ENCODE results near the gene GCAT. TPM values are rescaled to one million over a fixed set of nuclear protein-coding genes. Genes with fewer than 3 reads are reported as not detected.

GCAT gene
- total and polyA plus RNA-seq, 4 donors, result 20.7 to 32.6 (median 29.8) TPM

DNA sequence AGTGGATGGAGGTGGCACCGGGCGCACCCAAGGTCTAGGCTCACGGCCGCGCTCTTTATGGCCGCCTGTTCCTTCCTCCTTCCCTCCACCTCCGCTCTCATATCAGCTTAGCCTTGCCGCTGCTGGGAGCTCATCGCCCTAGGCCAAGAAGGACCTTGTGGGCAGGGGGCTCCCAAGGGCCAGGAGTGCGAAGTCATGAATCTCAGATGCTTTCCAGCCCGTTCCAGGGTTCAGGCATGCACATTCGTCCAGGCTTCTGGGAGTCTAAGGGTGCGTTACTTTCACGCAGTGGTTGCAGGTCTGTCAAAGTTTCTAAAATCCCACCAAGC lies 11.3 kb downstream of the GCAT start:
- no peaks in the 10 kb centered on the region for H3K9me3 ChIP-seq (ENCODE audit: control insufficient read depth in 4 of 4, low read length in 3 of 4)
- H3K36me3 ChIP-seq (ENCODE audit: control insufficient read depth in 4 of 4, insufficient read depth in 3 of 4, low read depth in 1 of 4, low read length in 3 of 4), result peaks cover 0 to 6% (median 1%) of the 10 kb centered on the region in 4 donors
- 25% methylated on average over 14 of the region's 14 CpGs for WGBS
- H3K27ac ChIP-seq (ENCODE audit: low read depth in 1 of 2, low read length in 2 of 2), result no peak overlapping the region
- peak overlapping the region in 1 of 3 donors; percentile 25 for H3K4me3 ChIP-seq (ENCODE audit: low read depth in 1 of 3, low read length in 3 of 3)
- peaks cover 10 to 61% (median 49%) of the 10 kb centered on the region in 4 donors for H3K4me1 ChIP-seq (ENCODE audit: control insufficient read depth in 4 of 4, insufficient read depth in 4 of 4, low read length in 3 of 4)
- no peak overlapping the region for H3K9ac ChIP-seq (ENCODE audit: low read depth in 1 of 2, low read length in 2 of 2)
- no peaks in the 10 kb centered on the region for H3K27me3 ChIP-seq (ENCODE audit: control insufficient read depth in 4 of 4, insufficient read depth in 4 of 4, low read length in 3 of 4)
- no peak for DNase-seq (ENCODE audit: low spot score)
- TF ChIP-seq EGR1 (IDR thresholded peaks at IDR 0.05; ENCODE audit: low read depth in 2 of 2), result no peak

DNA sequence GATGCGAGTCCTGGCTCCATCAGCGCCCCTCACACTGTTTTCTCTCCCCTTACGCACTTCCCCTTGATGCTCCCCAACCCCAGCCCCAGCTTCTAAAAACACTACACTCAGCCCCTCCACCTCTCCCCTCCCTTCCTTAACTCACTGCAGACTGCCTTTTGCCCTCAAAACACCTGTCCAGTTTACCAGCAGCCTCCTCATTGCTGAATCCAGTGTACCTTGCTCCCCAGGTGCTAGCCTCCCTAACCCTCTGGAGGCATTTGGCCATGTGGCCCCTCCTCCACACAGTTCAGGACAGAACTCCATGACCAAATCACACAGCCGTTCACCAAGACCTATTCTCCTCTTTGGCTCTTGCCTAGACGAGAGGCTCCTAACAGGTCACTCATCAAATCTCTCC lies 12.6 kb downstream of the GCAT start:
- TF ChIP-seq, protein P1, sequence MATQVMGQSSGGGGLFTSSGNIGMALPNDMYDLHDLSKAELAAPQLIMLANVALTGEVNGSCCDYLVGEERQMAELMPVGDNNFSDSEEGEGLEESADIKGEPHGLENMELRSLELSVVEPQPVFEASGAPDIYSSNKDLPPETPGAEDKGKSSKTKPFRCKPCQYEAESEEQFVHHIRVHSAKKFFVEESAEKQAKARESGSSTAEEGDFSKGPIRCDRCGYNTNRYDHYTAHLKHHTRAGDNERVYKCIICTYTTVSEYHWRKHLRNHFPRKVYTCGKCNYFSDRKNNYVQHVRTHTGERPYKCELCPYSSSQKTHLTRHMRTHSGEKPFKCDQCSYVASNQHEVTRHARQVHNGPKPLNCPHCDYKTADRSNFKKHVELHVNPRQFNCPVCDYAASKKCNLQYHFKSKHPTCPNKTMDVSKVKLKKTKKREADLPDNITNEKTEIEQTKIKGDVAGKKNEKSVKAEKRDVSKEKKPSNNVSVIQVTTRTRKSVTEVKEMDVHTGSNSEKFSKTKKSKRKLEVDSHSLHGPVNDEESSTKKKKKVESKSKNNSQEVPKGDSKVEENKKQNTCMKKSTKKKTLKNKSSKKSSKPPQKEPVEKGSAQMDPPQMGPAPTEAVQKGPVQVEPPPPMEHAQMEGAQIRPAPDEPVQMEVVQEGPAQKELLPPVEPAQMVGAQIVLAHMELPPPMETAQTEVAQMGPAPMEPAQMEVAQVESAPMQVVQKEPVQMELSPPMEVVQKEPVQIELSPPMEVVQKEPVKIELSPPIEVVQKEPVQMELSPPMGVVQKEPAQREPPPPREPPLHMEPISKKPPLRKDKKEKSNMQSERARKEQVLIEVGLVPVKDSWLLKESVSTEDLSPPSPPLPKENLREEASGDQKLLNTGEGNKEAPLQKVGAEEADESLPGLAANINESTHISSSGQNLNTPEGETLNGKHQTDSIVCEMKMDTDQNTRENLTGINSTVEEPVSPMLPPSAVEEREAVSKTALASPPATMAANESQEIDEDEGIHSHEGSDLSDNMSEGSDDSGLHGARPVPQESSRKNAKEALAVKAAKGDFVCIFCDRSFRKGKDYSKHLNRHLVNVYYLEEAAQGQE (IDR thresholded peaks at IDR 0.05), result no peak
- TF ChIP-seq FOXA2 (IDR thresholded peaks at IDR 0.05), result no peak
- no peak for TF ChIP-seq HNF4A (conservative IDR thresholded peaks at IDR 0.05)
- TF ChIP-seq TAF1 (conservative IDR thresholded peaks at IDR 0.05), result no peak
- TF ChIP-seq FOXA1 (IDR thresholded peaks at IDR 0.05), result no peak
- TF ChIP-seq HNF4G (IDR thresholded peaks at IDR 0.05), result no peak
- no peak for TF ChIP-seq RAD21 (IDR thresholded peaks at IDR 0.05)
- TF ChIP-seq JUND (IDR thresholded peaks at IDR 0.05), result no peak
- TF ChIP-seq, protein P2, sequence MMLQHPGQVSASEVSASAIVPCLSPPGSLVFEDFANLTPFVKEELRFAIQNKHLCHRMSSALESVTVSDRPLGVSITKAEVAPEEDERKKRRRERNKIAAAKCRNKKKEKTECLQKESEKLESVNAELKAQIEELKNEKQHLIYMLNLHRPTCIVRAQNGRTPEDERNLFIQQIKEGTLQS (IDR thresholded peaks at IDR 0.05), result no peak
- Histone ChIP-seq H3K4me3 (ENCODE audit: low read depth in 1 of 3, low read length in 3 of 3) (no peak overlapping the region), H3K9me3 (ENCODE audit: control insufficient read depth in 4 of 4, low read length in 3 of 4) (no peaks in the 10 kb centered on the region), H3K27ac (ENCODE audit: low read depth in 1 of 2, low read length in 2 of 2) (no peak overlapping the region), H3K9ac (ENCODE audit: low read depth in 1 of 2, low read length in 2 of 2) (no peak overlapping the region), H3K27me3 (ENCODE audit: control insufficient read depth in 4 of 4, insufficient read depth in 4 of 4, low read length in 3 of 4) (peaks cover 0 to 4% (median 0%) of the 10 kb centered on the region in 4 donors), H3K36me3 (ENCODE audit: control insufficient read depth in 4 of 4, insufficient read depth in 3 of 4, low read depth in 1 of 4, low read length in 3 of 4) (peaks cover 0 to under 1% (median 0%) of the 10 kb centered on the region in 4 donors), H3K4me1 (ENCODE audit: control insufficient read depth in 4 of 4, insufficient read depth in 4 of 4, low read length in 3 of 4) (peaks cover 19 to 72% (median 53%) of the 10 kb centered on the region in 4 donors)
- 91% methylated on average over 5 of the region's 5 CpGs for WGBS
- DNase-seq (ENCODE audit: low spot score), result no peak

DNA sequence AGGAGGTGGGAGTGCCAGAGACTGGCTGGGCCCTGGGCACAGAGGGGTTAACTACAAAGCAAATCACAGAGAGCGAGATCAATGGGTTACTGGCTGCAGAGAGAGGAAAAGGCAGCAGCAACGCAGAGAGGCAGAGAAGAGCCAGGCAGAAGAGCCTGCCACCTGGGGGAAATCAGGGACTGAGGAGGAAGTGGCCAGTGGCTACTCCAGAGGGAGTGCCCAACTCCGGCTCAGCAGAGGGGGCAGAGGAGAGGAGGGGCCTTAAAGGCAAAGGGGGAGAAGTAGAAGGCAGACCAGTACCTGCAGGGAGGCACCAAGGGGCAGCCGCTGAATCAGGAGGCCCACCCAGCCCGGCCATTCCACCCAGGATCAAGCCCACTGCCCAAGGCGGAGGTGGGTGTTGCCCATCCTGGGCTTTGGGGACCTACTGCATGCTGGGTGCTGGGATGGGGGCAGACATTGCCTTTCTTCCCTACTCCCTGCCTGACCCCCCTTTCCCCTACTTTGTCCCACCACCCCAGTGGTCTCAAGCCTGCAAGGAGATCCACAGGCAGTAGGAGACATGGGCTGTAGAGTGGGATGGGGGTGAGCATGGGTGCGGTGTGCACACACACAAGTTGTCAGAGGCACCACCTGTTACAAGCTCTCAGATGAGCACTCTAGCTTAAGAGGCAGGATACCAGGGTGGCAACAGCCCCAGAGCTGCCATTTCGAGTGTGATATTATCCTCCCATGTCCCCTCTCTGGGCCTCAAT lies 14.5 kb downstream of the GCAT start:
- Histone ChIP-seq H3K9ac (ENCODE audit: low read depth in 1 of 2, low read length in 2 of 2) (no peak overlapping the region), H3K4me3 (ENCODE audit: low read depth in 1 of 3, low read length in 3 of 3) (no peak overlapping the region), H3K36me3 (ENCODE audit: control insufficient read depth in 4 of 4, insufficient read depth in 3 of 4, low read depth in 1 of 4, low read length in 3 of 4) (no peaks in the 10 kb centered on the region), H3K27ac (ENCODE audit: low read depth in 1 of 2, low read length in 2 of 2) (no peak overlapping the region), H3K4me1 (ENCODE audit: control insufficient read depth in 4 of 4, insufficient read depth in 4 of 4, low read length in 3 of 4) (peaks cover 14 to 55% (median 41%) of the 10 kb centered on the region in 4 donors), H3K27me3 (ENCODE audit: control insufficient read depth in 4 of 4, insufficient read depth in 4 of 4, low read length in 3 of 4) (peaks cover 0 to 4% (median 0%) of the 10 kb centered on the region in 4 donors), H3K9me3 (ENCODE audit: control insufficient read depth in 4 of 4, low read length in 3 of 4) (no peaks in the 10 kb centered on the region)
- WGBS, result 51% methylated on average over 8 of the region's 8 CpGs
- no peak for DNase-seq (ENCODE audit: low spot score)
- TF ChIP-seq HNF4A (conservative IDR thresholded peaks at IDR 0.05) (no peak), TAF1 (conservative IDR thresholded peaks at IDR 0.05) (no peak), RXRA (IDR thresholded peaks at IDR 0.05) (no peak), JUND (IDR thresholded peaks at IDR 0.05) (no peak), FOXA2 (IDR thresholded peaks at IDR 0.05) (no peak), YY1 (IDR thresholded peaks at IDR 0.05) (no peak), HNF4G (IDR thresholded peaks at IDR 0.05) (no peak), RAD21 (IDR thresholded peaks at IDR 0.05) (no peak), NR2F2 (IDR thresholded peaks at IDR 0.05) (no peak), EGR1 (IDR thresholded peaks at IDR 0.05; ENCODE audit: low read depth in 2 of 2) (no peak)
- TF ChIP-seq, protein P1 (IDR thresholded peaks at IDR 0.05), result no peak
- TF ChIP-seq, protein P3, sequence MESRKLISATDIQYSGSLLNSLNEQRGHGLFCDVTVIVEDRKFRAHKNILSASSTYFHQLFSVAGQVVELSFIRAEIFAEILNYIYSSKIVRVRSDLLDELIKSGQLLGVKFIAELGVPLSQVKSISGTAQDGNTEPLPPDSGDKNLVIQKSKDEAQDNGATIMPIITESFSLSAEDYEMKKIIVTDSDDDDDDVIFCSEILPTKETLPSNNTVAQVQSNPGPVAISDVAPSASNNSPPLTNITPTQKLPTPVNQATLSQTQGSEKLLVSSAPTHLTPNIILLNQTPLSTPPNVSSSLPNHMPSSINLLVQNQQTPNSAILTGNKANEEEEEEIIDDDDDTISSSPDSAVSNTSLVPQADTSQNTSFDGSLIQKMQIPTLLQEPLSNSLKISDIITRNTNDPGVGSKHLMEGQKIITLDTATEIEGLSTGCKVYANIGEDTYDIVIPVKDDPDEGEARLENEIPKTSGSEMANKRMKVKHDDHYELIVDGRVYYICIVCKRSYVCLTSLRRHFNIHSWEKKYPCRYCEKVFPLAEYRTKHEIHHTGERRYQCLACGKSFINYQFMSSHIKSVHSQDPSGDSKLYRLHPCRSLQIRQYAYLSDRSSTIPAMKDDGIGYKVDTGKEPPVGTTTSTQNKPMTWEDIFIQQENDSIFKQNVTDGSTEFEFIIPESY (IDR thresholded peaks at IDR 0.05), result no peak
- TF ChIP-seq, protein P4, sequence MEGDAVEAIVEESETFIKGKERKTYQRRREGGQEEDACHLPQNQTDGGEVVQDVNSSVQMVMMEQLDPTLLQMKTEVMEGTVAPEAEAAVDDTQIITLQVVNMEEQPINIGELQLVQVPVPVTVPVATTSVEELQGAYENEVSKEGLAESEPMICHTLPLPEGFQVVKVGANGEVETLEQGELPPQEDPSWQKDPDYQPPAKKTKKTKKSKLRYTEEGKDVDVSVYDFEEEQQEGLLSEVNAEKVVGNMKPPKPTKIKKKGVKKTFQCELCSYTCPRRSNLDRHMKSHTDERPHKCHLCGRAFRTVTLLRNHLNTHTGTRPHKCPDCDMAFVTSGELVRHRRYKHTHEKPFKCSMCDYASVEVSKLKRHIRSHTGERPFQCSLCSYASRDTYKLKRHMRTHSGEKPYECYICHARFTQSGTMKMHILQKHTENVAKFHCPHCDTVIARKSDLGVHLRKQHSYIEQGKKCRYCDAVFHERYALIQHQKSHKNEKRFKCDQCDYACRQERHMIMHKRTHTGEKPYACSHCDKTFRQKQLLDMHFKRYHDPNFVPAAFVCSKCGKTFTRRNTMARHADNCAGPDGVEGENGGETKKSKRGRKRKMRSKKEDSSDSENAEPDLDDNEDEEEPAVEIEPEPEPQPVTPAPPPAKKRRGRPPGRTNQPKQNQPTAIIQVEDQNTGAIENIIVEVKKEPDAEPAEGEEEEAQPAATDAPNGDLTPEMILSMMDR (IDR thresholded peaks at IDR 0.05; ENCODE audit: low read depth, low read length, missing input control), result no peak
